ENCODE measurements around the gene MTCL3.

The MTCL3 gene

DNA sequence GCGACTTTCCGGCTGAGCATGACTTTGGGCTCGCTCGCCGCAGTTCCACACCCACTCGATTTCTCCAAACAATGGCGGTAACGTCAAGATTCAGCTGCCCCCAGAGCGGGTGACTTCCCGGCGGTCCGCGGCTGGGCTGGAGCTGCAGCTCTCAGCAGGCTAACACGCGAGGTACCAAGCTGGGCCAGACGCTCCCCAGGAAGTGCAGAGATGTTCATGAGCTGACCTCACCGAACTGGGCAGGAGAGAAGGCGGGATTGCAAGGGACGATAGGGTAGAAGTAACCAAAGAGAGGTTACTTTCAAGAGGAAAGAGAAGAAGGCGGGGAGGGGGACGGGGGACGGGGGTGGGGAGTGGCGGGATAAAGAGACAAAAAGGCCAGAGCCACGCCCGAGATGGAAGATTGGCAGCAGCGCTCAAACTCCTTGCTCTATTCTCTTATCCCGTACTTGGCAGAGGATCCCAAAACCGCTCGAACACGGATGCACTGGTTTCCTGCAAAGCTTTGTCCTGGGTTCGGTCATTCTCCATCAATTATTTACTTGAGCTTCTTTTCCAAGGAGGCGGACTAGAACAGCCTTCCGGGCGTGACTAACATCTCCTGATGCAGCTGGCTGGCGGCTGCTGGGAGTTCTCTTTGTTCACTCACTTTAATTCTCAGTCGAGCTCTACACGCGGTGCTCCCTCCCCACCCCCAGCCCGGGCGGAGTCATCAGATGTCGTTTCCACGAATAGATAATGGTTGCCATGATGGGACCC, at the start of gene MTCL3:
MTCL3 (minus strand) TSS at position 626 of the 759 bp plus-strand sequence.
- H3K9me3 Mint-ChIP-seq (ENCODE audit: low read depth), result no peaks in the 10 kb centered on the region
- H3K27ac Mint-ChIP-seq, result peak within 1 kb of the TSS; percentile 71
- peak within 1 kb of the TSS; percentile 42 for H3K4me3 Mint-ChIP-seq (ENCODE audit: low read depth)
- DNase-seq (ENCODE audit: low spot score, unreplicated experiment), result no peak
- H3K27me3 Mint-ChIP-seq, result peaks cover 70% of the 10 kb centered on the region
- TF ChIP-seq, protein P1, sequence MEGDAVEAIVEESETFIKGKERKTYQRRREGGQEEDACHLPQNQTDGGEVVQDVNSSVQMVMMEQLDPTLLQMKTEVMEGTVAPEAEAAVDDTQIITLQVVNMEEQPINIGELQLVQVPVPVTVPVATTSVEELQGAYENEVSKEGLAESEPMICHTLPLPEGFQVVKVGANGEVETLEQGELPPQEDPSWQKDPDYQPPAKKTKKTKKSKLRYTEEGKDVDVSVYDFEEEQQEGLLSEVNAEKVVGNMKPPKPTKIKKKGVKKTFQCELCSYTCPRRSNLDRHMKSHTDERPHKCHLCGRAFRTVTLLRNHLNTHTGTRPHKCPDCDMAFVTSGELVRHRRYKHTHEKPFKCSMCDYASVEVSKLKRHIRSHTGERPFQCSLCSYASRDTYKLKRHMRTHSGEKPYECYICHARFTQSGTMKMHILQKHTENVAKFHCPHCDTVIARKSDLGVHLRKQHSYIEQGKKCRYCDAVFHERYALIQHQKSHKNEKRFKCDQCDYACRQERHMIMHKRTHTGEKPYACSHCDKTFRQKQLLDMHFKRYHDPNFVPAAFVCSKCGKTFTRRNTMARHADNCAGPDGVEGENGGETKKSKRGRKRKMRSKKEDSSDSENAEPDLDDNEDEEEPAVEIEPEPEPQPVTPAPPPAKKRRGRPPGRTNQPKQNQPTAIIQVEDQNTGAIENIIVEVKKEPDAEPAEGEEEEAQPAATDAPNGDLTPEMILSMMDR (IDR thresholded peaks at IDR 0.05; ENCODE audit: unreplicated experiment), result no peak
- peaks cover 12% of the 10 kb centered on the region for H3K4me1 Mint-ChIP-seq (ENCODE audit: low read depth)
- no peaks in the 10 kb centered on the region for H3K36me3 Mint-ChIP-seq (ENCODE audit: insufficient read depth)

DNA sequence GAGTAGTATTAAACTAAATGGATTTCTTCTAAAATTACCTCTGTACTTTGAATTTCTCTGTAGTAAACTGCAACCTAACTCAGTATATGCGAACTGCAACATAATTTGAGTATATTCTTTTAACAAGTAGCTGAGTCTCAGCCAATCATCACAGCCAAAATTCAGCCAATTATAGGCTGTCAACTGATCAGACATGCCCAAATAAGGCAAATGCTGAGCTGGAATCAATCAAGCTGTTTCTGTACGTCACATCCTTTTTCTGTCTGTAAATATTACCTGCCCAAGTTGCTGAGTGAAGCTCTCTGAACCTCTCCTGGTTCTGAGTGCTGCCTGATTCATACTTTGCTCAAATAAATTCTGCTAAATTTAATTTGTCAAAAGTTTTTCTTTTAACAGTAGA, 48.3 kb upstream of the MTCL3 start:
- no peak overlapping the region for H3K27ac Mint-ChIP-seq
- H3K4me3 Mint-ChIP-seq (ENCODE audit: low read depth), result no peak overlapping the region
- TF ChIP-seq, protein P1 (IDR thresholded peaks at IDR 0.05; ENCODE audit: unreplicated experiment), result no peak
- H3K4me1 Mint-ChIP-seq (ENCODE audit: low read depth), result peaks cover 3% of the 10 kb centered on the region
- DNase-seq (ENCODE audit: low spot score, unreplicated experiment), result no peak
- no peaks in the 10 kb centered on the region for H3K9me3 Mint-ChIP-seq (ENCODE audit: low read depth)
- H3K27me3 Mint-ChIP-seq, result no peaks in the 10 kb centered on the region
- H3K36me3 Mint-ChIP-seq (ENCODE audit: insufficient read depth), result no peaks in the 10 kb centered on the region

DNA sequence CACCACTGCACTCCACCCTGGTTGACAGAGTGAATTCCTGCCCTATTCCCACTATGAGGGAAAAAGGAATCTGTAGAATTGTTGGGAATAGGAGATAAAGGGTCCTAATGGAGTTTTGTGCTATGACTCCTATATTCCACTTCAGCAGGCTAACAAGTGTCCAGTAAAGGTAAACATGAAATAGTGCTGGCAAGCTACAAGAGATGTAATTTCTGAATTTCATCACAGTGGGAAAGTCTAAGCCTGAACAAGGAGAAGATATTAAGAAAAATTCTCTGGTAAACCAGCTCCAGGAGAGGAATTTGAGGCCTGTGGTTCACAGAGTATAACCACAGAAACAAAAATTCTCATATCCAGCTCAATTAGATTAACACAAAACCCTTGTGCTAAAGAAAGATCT, 47.5 kb upstream of the MTCL3 start:
- H3K27me3 Mint-ChIP-seq, result no peaks in the 10 kb centered on the region
- H3K36me3 Mint-ChIP-seq (ENCODE audit: insufficient read depth), result no peaks in the 10 kb centered on the region
- no peaks in the 10 kb centered on the region for H3K9me3 Mint-ChIP-seq (ENCODE audit: low read depth)
- H3K4me3 Mint-ChIP-seq (ENCODE audit: low read depth), result no peak overlapping the region
- TF ChIP-seq, protein P1 (IDR thresholded peaks at IDR 0.05; ENCODE audit: unreplicated experiment), result no peak
- peaks cover 3% of the 10 kb centered on the region for H3K4me1 Mint-ChIP-seq (ENCODE audit: low read depth)
- H3K27ac Mint-ChIP-seq, result no peak overlapping the region
- DNase-seq (ENCODE audit: low spot score, unreplicated experiment), result no peak

DNA sequence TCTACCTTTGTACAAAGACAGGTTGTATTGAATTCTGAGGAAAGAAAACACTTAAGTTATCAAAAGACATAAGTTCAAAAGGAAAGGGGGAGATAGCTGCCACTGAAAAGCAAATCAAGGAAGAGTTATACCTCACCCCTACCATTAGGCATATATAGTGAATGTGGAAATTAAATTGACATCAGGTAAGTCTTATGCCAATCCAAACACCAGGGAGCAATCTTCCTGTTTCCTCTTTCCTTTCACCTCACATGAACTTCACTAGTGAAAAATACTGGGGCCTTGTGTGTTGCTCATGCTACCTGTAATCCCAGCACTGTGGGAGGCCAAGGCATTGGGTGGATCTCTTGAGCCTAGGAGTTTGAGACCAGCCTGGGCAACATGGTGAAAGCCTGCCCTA, 47.0 kb upstream of the MTCL3 start:
- H3K27ac Mint-ChIP-seq, result no peak overlapping the region
- TF ChIP-seq, protein P1 (IDR thresholded peaks at IDR 0.05; ENCODE audit: unreplicated experiment), result no peak
- H3K4me3 Mint-ChIP-seq (ENCODE audit: low read depth), result no peak overlapping the region
- H3K36me3 Mint-ChIP-seq (ENCODE audit: insufficient read depth), result no peaks in the 10 kb centered on the region
- no peak for DNase-seq (ENCODE audit: low spot score, unreplicated experiment)
- no peaks in the 10 kb centered on the region for H3K4me1 Mint-ChIP-seq (ENCODE audit: low read depth)
- no peaks in the 10 kb centered on the region for H3K27me3 Mint-ChIP-seq
- H3K9me3 Mint-ChIP-seq (ENCODE audit: low read depth), result no peaks in the 10 kb centered on the region

DNA sequence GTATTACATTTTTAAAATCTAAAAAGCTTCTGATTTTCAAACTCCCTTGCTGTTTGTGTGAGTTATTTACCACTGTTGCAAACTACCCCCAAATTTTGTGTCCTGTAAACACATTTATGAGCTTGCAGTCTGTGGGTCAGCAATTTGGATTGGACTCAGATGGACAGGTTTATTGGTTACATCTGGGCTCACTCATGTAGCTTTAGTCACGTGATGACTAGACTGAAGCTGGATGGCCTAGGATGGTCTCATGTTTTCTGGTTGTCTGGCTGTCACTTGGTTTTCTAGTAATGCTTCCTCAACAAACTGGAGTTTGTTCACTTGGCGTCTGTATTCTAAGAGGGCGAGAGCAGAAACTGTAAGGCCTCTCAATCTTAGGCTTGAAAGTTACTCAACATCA, 45.6 kb upstream of the MTCL3 start:
- H3K4me3 Mint-ChIP-seq (ENCODE audit: low read depth), result no peak overlapping the region
- no peaks in the 10 kb centered on the region for H3K27me3 Mint-ChIP-seq
- H3K27ac Mint-ChIP-seq, result no peak overlapping the region

More for the DNA sequence above, 45.6 kb upstream of the MTCL3 start:
- Mint-ChIP-seq H3K9me3 (ENCODE audit: low read depth) (no peaks in the 10 kb centered on the region), H3K4me1 (ENCODE audit: low read depth) (no peaks in the 10 kb centered on the region), H3K36me3 (ENCODE audit: insufficient read depth) (no peaks in the 10 kb centered on the region)
- no peak for DNase-seq (ENCODE audit: low spot score, unreplicated experiment)
- TF ChIP-seq, protein P1 (IDR thresholded peaks at IDR 0.05; ENCODE audit: unreplicated experiment), result no peak
